ENCODE results near the gene MEX3D.

The MEX3D gene

GRCh38 chr19:1527650-1528309 is 40.3 kb downstream of the MEX3D start:
- DNase-seq (ENCODE audit: low read depth) = no peak
- TF ChIP-seq, protein P1, sequence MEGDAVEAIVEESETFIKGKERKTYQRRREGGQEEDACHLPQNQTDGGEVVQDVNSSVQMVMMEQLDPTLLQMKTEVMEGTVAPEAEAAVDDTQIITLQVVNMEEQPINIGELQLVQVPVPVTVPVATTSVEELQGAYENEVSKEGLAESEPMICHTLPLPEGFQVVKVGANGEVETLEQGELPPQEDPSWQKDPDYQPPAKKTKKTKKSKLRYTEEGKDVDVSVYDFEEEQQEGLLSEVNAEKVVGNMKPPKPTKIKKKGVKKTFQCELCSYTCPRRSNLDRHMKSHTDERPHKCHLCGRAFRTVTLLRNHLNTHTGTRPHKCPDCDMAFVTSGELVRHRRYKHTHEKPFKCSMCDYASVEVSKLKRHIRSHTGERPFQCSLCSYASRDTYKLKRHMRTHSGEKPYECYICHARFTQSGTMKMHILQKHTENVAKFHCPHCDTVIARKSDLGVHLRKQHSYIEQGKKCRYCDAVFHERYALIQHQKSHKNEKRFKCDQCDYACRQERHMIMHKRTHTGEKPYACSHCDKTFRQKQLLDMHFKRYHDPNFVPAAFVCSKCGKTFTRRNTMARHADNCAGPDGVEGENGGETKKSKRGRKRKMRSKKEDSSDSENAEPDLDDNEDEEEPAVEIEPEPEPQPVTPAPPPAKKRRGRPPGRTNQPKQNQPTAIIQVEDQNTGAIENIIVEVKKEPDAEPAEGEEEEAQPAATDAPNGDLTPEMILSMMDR (conservative IDR thresholded peaks at IDR 0.05; ENCODE audit: low read depth, low read length) = no peak
- H3K4me3 ChIP-seq (ENCODE audit: low read depth, low read length) = no peak overlapping the region

DNA sequence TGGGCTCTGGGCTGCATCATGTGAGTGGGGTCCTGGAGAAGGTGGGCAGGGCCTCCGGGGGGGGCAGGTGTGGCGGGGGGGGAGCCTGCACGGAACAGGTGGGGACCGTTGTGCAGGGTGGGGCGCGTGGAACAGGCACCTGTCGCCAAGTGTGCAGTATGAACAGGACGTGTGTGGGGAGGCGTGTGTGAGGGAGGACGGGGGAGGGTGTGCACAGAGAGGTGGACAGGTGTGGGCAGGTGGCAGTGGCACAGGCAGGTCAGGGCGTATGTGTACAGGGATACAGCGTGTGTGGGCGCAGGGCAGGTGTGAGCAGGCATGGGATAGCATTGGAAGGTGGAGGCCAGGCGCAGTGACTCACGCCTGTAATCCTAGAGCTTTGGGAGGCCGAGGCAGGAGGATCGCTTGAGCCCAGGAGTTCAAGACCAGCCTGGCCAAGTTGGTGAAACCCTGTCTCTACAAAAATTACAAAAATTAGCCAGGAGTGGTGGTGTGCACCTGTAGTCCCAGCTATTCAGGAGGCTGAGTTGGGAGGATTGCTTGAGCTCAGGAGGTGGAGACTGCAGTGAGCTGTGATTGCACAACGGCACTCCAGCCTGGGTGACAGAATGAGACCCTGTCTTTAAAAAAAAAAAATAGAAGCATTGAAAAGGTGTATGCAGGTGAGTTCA is 41.0 kb downstream of the MEX3D start:
- H3K4me3 ChIP-seq (ENCODE audit: low read depth, low read length) = no peak overlapping the region
- no peak for DNase-seq (ENCODE audit: low read depth)
- TF ChIP-seq, protein P1 (conservative IDR thresholded peaks at IDR 0.05; ENCODE audit: low read depth, low read length) = no peak

DNA sequence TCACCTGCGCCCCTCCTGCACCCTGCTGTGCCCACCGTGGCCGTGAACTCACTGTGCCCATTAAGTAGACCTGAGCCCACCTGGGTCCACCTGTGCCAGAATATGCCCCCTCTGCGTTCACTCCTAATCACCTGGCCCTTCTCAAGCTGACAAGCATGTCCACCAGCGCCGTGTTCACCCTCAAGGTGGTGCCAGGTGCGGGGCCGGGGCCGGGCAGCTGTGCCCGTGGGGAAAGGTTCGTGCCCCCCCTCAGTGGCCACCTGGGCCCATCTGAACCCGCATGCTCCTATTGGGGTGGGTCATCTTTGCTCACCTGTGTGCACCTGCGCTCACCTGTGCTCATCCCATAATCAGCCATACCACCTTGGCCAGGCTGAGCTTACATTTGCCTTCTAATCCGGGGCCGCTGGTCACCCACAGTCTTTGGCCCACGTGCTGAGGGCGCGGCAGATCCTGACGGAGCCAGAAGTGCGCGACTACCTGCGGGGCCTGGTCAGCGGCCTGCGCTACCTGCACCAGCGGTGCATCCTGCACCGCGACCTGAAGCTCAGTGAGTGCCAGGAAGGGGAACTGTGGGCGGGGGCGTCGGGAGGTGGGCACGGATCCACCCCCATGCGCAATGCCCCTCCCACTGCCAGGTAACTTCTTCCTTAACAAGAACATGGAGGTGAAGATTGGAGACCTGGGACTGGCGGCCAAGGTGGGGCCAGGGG is 41.9 kb downstream of the MEX3D start:
- TF ChIP-seq, protein P1 (conservative IDR thresholded peaks at IDR 0.05; ENCODE audit: low read depth, low read length) = no peak
- no peak overlapping the region for H3K4me3 ChIP-seq (ENCODE audit: low read depth, low read length)
- no peak for DNase-seq (ENCODE audit: low read depth)

GRCh38 chr19:1525343-1525742 is 42.8 kb downstream of the MEX3D start:
- no peak for DNase-seq (ENCODE audit: low read depth)
- H3K4me3 ChIP-seq (ENCODE audit: low read depth, low read length) = no peak overlapping the region
- TF ChIP-seq, protein P1 (conservative IDR thresholded peaks at IDR 0.05; ENCODE audit: low read depth, low read length) = no peak

GRCh38 chr19:1524972-1525325 is 43.2 kb downstream of the MEX3D start:
- TF ChIP-seq, protein P1 (conservative IDR thresholded peaks at IDR 0.05; ENCODE audit: low read depth, low read length) = no peak
- DNase-seq (ENCODE audit: low read depth) = no peak
- H3K4me3 ChIP-seq (ENCODE audit: low read depth, low read length) = no peak overlapping the region

GRCh38 chr19:1524287-1524971 is 43.7 kb downstream of the MEX3D start:
- TF ChIP-seq, protein P1 (conservative IDR thresholded peaks at IDR 0.05; ENCODE audit: low read depth, low read length) = no peak
- no peak overlapping the region for H3K4me3 ChIP-seq (ENCODE audit: low read depth, low read length)
- DNase-seq (ENCODE audit: low read depth) = no peak
